NCI-H524 (cell line): ENCODE data around the gene ETNK1.
"Not testable (repeated sequence)": the region's sequence is repeated elsewhere in the genome, so short reads cannot be mapped to it uniquely, and the experiment has no call there.

Experiments
- DNase-seq, 2 experiments: peaks; one replicate each; lab custom pipeline; 2025; lab: John Stamatoyannopoulos, UW

ETNK1 gene

GRCh38 chr12:22687361-22688076 is 62.5 kb downstream of the ETNK1 start:
- no peak for DNase-seq

DNA sequence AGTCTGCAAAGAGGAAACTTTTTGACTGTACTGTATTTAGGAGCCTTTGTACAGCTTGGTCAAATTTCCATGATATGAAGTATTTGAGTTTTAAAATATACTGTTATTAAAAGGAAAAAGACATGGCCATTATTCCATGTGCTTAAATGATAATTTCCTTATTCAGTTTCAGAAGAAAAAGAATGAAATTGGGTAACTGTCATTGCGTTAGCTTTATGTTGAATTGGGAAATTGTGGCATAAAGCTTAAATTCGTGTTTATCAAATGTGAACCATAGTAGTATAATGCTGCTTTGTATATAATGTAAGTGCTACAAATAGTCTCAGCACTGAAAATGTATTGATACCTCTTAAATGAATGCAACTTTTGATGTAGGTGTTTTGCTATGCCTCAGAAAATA is 64.9 kb downstream of the ETNK1 start:
- no peak for DNase-seq

- no peak for DNase-seq
Measured at GRCh38 chr12:22691319-22691718, 66.3 kb downstream of the ETNK1 start.

DNA sequence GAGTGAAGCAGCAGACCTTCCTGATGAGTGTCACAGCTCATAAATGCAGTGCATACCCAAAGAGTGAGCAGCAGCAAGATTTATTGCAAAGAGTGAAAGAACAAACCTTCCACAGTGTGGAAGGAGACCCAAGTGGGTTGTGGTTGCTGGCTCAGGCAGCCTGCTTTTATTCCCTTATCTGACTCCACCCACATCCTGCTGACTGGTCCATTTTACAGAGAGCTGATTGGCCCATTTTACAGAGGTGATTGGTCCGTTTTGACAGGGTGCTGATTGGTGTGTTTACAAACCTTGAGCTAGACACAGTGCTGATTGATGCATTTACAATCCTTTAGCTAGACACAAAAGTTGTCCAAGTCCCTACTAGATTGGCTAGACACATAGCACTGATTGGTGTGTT is 67.5 kb downstream of the ETNK1 start:
- not testable (repeated sequence) for DNase-seq

DNA sequence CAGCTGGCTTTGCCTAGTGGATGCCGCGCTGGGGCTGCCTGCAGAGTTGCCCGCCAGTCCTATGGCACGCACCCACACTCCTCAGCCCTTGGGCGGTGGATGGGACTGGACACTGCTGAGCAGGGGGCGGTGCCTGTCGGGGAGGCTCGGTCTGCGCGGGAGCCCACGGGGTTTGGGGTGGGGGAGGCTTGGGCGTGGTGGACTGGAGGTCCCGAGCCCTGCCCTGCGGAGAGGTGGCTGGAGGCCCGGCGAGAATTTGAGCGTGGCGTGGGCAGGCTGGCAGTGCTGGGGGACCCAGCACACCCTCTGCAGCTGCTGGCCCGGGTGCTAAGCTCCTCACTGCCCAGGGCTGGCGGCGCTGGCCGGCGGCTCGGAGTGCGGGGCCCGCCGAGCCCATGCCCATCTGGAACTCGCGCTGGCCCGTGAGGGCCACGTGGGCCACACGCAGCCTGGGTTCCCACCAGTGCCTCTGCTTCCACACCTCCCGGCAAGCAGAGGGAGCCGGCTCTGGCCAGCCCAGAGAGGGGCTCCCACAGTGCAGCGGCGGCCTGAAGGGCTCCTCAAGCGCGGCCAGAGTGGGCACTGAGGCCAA is 68.1 kb downstream of the ETNK1 start:
- no peak for DNase-seq

- no peak for DNase-seq
Measured at GRCh38 chr12:22698576-22698975, 73.6 kb downstream of the ETNK1 start.

DNA sequence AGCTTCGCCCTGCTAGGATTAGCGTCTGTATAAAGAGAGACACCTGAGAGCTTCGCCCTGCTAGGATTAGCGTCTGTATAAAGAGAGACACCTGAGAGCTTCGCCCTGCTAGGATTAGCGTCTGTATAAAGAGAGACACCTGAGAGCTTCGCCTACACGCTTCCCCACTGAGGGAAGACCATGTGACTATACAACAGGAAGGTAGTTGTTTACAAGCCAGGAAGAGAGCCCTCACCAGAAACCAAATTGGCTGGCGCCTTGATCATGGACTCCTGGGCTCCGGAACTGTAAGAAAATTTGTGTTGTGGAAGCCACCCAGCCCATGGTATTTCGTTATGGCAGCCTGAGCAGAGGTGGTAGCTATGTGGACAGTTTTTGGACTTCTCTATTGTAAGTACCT is 74.7 kb downstream of the ETNK1 start:
- not testable (repeated sequence) for DNase-seq

DNA sequence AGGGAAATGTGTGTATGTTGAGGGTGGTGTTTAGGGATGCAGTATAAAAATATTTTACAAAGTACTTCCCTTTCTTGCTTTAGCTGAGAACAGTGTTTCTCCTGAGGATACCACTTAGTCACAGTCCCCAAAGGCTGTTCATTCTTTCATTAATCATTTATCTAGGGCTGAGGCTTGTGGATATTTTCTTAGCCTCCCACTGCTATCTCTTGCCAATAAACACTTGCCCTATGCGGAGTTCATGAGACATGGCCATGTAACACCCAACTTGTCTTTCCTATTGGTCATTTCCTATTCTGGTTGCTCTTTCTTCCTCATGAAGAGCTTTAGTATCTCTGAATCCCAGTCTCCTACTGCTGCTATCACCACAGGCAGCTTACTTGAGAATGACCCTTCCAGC is 75.1 kb downstream of the ETNK1 start:
- no peak for DNase-seq

GRCh38 chr12:22701216-22701809 is 76.3 kb downstream of the ETNK1 start:
- DNase-seq: not testable (repeated sequence)

GRCh38 chr12:22702690-22703089 is 77.7 kb downstream of the ETNK1 start:
- DNase-seq: no peak

GRCh38 chr12:22709292-22709691 is 84.3 kb downstream of the ETNK1 start:
- peak; percentile 1 to 61 for DNase-seq

DNA sequence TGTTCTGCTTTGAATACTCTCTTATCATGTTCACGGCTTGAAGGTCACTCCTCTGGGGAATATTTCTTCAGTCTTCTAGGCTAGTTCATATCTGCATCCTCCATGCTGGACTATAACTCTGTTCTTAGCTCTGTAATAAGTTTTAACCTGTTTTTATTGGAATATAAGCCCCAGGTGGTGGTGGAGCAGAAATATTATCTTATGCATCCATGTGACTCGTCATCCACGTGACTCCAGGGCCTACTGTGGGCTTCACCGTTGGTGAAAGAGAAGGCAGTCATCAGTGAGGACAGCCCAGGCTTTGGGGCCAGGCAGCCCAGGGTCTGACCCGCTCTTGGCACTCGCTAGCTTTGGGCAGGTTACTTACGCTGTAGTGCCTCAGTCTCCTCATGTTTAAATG is 87.1 kb downstream of the ETNK1 start:
- DNase-seq: no peak

- DNase-seq: no peak
Measured at GRCh38 chr12:22715254-22715653, 90.3 kb downstream of the ETNK1 start.

DNA sequence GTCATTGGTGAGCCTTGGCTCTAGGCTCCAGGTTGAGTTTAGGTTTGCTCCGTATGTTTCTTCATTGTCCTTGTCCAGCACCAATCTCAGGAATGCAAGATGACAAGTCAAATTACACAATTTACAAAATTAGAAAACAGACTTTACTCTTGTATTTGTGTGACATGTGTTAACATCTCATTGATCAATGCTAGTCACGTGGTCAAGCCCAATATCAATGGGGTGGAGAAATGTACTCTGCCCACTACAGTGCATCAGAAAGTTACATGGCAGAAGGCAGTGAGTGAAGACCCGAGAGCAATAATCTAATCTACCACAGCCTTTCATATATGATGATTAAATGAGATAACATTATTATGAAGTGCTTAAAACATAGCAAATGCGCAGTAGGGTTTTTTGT is 94.8 kb downstream of the ETNK1 start:
- DNase-seq: no peak

DNA sequence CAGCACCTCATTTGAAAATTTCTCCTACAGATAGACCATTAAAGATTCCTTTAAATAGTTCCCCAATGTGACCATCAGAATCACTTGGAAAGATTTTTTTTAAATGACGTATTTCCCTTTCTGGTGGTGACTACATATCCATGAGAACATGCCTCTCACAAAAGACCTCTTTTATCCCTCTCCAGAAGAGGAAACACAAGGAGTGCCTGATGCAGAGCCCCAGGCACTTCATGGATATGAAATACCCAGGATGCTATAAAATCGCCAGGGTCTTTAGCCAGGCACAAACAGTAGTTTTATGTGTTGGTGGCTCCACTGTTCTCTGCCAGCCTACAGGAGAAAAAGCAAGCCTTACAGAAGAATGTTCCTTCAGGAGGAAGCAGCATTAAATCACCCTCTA is 97.1 kb downstream of the ETNK1 start:
- DNase-seq: no peak

- DNase-seq: no peak
Measured at GRCh38 chr12:22722779-22723178, 97.8 kb downstream of the ETNK1 start.

DNA sequence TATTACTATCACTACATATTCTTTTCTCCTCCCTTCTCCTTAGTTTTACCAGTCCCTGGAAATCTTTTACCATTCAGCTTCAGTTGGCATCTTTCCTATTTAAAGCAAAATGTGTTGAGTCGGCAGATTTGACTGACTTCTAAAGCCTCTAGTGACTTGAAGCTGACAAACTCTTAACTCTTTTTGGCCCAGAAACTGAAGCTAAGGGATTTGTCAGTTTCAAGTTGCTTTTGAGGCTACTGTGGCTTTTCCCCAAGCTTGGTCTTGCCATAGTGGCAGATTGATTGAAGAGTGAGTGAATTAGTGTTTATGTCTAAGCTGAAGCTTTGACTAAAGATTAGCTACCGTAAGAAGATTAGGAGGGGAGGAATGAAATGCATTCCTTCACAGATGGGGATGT is 104.0 kb downstream of the ETNK1 start:
- peak in 1 of 2 experiments; percentile 3 for DNase-seq

DNA sequence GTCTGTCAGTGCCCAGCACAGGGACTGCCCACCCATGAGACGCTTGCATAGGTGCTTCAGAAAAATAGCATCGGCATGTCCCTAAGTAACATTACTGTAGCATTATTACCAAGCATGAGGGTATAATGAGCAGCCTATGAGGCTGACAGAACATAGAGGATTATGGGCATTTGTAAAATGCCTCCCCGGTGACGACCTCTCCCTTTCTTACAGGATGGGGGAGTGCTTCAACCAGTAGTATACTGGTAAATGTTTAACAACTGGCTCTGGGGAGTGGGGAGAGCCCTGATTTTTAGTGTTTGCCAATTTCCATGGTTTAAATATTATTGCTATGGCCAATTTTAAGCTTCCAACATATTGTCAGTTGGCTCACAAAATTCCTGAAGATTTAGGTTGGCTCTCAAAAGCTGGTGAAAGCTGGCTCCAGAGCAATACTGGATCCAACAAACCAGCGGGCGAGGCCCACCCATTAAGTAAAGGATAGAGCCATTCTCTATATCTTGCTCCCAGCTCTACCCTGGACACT is 104.5 kb downstream of the ETNK1 start:
- no peak for DNase-seq

- no peak for DNase-seq
Measured at GRCh38 chr12:22729957-22730443, 105.0 kb downstream of the ETNK1 start.

DNA sequence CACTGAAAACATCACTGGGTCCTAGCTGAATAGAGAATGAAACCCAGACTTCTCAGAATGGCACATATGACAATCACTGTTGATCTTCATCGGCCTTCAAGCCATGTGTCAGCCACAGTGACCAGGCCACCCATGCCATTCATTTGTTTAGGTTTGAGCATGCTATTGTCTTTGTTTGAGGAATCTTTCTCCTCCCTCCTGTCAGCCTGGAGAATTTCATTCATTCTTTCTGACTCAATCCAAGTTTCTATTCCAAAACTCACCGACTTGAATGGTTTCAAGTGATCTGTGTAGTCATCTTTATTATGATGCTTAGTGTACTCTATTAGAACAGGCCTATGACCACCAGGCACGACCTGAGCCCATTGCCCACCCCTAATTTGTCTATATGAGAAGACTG is 106.3 kb downstream of the ETNK1 start:
- no peak for DNase-seq

DNA sequence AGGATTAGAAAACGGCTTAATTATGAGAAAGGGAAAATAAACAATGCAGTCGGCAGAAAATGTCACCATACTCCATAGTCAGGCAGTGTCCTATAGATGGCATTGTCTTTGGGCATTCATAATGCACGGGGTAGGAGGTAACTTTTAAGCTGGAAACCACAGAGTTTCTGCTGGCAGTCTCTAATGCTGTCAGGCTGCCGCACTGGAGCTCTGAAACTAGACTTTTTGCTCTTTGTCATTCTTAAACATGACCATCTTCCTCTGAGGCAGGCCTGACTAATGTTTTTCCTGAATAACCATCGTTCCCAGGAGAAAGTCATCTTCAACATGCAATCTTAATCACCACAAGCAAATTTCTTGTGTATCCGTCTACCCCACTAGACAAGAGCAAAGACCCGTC is 108.8 kb downstream of the ETNK1 start:
- DNase-seq: peak in 1 of 2 experiments; percentile 7

DNA sequence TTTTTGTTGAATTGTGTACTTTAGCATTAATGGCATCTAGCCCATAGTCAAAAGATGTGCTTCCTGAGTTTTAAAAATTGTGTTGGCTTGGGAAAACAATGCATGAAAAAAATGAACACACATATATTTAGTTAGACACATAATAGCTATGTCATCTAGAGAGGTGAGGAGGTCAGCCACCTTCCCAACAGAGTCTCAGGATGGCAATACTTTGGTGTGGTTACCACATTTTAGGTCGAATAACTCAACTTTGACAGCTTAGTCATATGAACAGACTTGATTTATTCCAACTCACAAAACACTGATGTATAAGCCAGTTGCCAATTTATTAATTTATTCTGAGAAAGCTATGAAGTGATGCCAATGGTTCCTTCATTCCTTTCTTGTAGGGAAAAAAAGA is 114.0 kb downstream of the ETNK1 start:
- DNase-seq: no peak
